ENCODE results near the gene EFS. TPM values are rescaled to one million over a fixed set of nuclear protein-coding genes. Genes with fewer than 3 reads are reported as not detected.

EFS gene
- total and polyA plus RNA-seq, 2 of the 8 experiments (the other 6 are each of a cell fraction or from before 2014, with no cell fraction given), result 27.8 to 28.6 TPM

DNA sequence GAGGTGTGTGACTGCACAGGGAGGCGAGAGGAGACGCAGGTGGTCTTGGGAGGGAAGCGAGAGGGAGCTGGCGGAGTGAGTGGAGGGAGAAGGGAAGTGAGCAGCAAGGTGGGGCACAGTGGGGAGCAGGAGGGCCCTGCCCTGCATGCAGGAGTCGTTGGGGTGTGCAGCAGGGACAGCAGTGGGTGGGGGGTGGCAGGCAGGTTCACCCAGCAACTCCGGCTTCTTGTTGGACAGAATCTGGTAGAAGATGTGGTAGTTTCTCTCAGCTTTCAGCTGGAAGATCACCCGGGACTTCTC is 38.1 kb upstream of the EFS start:
- no peak overlapping the region for H4K5ac ChIP-seq (ENCODE audit: insufficient read length, low read depth, low read length)
- H3K9ac ChIP-seq (replicated peaks in 1 of 4; ENCODE audit: extremely low read depth in 1 of 4, low read depth in 3 of 4, low read length in 3 of 4), result no peak overlapping the region
- no peak overlapping the region for H3K27ac ChIP-seq (ENCODE audit: low read depth, low read length)
- no peak overlapping the region for H2BK20ac ChIP-seq (ENCODE audit: low read length)
- H3K79me1 ChIP-seq (ENCODE audit: low read depth, low read length), result no peaks in the 10 kb centered on the region
- H3K23ac ChIP-seq (ENCODE audit: insufficient read length), result no peak overlapping the region
- H3K27me3 ChIP-seq (replicated peaks in 1 of 4; ENCODE audit: control insufficient read depth in 3 of 4, extremely low read depth in 1 of 4, insufficient read depth in 3 of 4, low read length in 3 of 4), result no peaks in the 10 kb centered on the region; a peak in 3 of 7 replicates
- no peak overlapping the region for H4K8ac ChIP-seq (ENCODE audit: extremely low read depth, insufficient read depth, low read length)
- no peak overlapping the region for H2BK15ac ChIP-seq (ENCODE audit: low read length)
- no peaks in the 10 kb centered on the region for H3K36me3 ChIP-seq (ENCODE audit: control insufficient read depth in 2 of 4, insufficient read depth in 4 of 4, low read length in 3 of 4)
- no peak overlapping the region; the same call in 1 of the 2 replicates for H2AFZ ChIP-seq (ENCODE audit: low read length)
- H3K4me2 ChIP-seq (ENCODE audit: insufficient read depth in 1 of 2, low read depth in 2 of 2, low read length in 2 of 2), result no peak overlapping the region
- H3K9me3 ChIP-seq (ENCODE audit: insufficient read depth in 2 of 2, low read depth in 1 of 2, low read length in 1 of 2), result no peaks in the 10 kb centered on the region
- H3K4me3 ChIP-seq (ENCODE audit: extremely low read depth in 1 of 4, insufficient read depth in 2 of 4, low read depth in 3 of 4, low read length in 4 of 4), result no peak overlapping the region
- no peak overlapping the region for H2AK5ac ChIP-seq (ENCODE audit: low read depth, low read length)
- H3K18ac ChIP-seq (ENCODE audit: extremely low read depth, low read length), result no peak overlapping the region
- WGBS, 2 experiments (ENCODE audit: extremely low coverage in 1 of 2, insufficient coverage in 1 of 2, insufficient read length in 1 of 2, insufficient replicate concordance in 2 of 2, low coverage in 1 of 2, low lambda C conversion rate in 2 of 2, missing lambda C conversion rate in 1 of 2), result 82% methylated on average over 7 of the region's 7 CpGs; no CpG with 5 or more reads in 1 of the 2 experiments
- H2BK5ac ChIP-seq (ENCODE audit: low read depth, low read length), result no peak overlapping the region
- DNase-seq (ENCODE audit: low read depth in 1 of 2, low spot score in 2 of 2), result no peak
- no peak overlapping the region for H4K91ac ChIP-seq (replicated peaks; ENCODE audit: insufficient read length, low read length)
- FAIRE-seq, result no peak
- ChIA-PET CTCF (ENCODE audit: partially characterized antibody) (interaction anchor here (1.4 to 1.8 kb wide), 3 partner anchors 15 to 23 kb away, joined by 3 to 7 read pairs (median 4); no protein-coding TSS in a partner anchor), POLR2A (ENCODE audit: partially characterized antibody) (no interaction called here)
- no peak overlapping the region for H3K4ac ChIP-seq (replicated peaks; ENCODE audit: insufficient read length, low read depth, low read length)
- no peaks in the 10 kb centered on the region for H3K79me2 ChIP-seq (ENCODE audit: control insufficient read depth in 1 of 2, insufficient read depth in 2 of 2, low read length in 2 of 2)
- H2BK12ac ChIP-seq (ENCODE audit: low read depth, low read length), result no peak overlapping the region
- no peaks in the 10 kb centered on the region for H3K23me2 ChIP-seq (ENCODE audit: low read depth, low read length)
- H4K20me1 ChIP-seq (replicated peaks in 1 of 2; ENCODE audit: control insufficient read depth in 1 of 2, insufficient read depth in 2 of 2, low read length in 2 of 2), result peaks cover 0 to 2% of the 10 kb centered on the region in 2 experiments
- no peaks in the 10 kb centered on the region; a peak in 1 of 7 replicates for H3K4me1 ChIP-seq (replicated peaks in 1 of 4; ENCODE audit: control insufficient read depth in 3 of 4, insufficient read depth in 4 of 4, low read length in 3 of 4)
- H2BK120ac ChIP-seq (replicated peaks; ENCODE audit: low read depth, low read length), result no peak overlapping the region
- H3K14ac ChIP-seq (ENCODE audit: insufficient read length), result no peak overlapping the region
- no peak overlapping the region for H3K56ac ChIP-seq (replicated peaks; ENCODE audit: insufficient read length, low read depth, low read length)
- TF ChIP-seq, protein P1, sequence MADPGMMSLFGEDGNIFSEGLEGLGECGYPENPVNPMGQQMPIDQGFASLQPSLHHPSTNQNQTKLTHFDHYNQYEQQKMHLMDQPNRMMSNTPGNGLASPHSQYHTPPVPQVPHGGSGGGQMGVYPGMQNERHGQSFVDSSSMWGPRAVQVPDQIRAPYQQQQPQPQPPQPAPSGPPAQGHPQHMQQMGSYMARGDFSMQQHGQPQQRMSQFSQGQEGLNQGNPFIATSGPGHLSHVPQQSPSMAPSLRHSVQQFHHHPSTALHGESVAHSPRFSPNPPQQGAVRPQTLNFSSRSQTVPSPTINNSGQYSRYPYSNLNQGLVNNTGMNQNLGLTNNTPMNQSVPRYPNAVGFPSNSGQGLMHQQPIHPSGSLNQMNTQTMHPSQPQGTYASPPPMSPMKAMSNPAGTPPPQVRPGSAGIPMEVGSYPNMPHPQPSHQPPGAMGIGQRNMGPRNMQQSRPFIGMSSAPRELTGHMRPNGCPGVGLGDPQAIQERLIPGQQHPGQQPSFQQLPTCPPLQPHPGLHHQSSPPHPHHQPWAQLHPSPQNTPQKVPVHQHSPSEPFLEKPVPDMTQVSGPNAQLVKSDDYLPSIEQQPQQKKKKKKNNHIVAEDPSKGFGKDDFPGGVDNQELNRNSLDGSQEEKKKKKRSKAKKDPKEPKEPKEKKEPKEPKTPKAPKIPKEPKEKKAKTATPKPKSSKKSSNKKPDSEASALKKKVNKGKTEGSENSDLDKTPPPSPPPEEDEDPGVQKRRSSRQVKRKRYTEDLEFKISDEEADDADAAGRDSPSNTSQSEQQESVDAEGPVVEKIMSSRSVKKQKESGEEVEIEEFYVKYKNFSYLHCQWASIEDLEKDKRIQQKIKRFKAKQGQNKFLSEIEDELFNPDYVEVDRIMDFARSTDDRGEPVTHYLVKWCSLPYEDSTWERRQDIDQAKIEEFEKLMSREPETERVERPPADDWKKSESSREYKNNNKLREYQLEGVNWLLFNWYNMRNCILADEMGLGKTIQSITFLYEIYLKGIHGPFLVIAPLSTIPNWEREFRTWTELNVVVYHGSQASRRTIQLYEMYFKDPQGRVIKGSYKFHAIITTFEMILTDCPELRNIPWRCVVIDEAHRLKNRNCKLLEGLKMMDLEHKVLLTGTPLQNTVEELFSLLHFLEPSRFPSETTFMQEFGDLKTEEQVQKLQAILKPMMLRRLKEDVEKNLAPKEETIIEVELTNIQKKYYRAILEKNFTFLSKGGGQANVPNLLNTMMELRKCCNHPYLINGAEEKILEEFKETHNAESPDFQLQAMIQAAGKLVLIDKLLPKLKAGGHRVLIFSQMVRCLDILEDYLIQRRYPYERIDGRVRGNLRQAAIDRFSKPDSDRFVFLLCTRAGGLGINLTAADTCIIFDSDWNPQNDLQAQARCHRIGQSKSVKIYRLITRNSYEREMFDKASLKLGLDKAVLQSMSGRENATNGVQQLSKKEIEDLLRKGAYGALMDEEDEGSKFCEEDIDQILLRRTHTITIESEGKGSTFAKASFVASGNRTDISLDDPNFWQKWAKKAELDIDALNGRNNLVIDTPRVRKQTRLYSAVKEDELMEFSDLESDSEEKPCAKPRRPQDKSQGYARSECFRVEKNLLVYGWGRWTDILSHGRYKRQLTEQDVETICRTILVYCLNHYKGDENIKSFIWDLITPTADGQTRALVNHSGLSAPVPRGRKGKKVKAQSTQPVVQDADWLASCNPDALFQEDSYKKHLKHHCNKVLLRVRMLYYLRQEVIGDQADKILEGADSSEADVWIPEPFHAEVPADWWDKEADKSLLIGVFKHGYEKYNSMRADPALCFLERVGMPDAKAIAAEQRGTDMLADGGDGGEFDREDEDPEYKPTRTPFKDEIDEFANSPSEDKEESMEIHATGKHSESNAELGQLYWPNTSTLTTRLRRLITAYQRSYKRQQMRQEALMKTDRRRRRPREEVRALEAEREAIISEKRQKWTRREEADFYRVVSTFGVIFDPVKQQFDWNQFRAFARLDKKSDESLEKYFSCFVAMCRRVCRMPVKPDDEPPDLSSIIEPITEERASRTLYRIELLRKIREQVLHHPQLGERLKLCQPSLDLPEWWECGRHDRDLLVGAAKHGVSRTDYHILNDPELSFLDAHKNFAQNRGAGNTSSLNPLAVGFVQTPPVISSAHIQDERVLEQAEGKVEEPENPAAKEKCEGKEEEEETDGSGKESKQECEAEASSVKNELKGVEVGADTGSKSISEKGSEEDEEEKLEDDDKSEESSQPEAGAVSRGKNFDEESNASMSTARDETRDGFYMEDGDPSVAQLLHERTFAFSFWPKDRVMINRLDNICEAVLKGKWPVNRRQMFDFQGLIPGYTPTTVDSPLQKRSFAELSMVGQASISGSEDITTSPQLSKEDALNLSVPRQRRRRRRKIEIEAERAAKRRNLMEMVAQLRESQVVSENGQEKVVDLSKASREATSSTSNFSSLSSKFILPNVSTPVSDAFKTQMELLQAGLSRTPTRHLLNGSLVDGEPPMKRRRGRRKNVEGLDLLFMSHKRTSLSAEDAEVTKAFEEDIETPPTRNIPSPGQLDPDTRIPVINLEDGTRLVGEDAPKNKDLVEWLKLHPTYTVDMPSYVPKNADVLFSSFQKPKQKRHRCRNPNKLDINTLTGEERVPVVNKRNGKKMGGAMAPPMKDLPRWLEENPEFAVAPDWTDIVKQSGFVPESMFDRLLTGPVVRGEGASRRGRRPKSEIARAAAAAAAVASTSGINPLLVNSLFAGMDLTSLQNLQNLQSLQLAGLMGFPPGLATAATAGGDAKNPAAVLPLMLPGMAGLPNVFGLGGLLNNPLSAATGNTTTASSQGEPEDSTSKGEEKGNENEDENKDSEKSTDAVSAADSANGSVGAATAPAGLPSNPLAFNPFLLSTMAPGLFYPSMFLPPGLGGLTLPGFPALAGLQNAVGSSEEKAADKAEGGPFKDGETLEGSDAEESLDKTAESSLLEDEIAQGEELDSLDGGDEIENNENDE (IDR thresholded peaks at IDR 0.05; ENCODE audit: insufficient replicate concordance, low read length), result no peak
